Epithelial cell of proximal tubule (primary cell): ENCODE results near the gene KCNK6. TPM values are rescaled to one million over a fixed set of nuclear protein-coding genes. Genes with fewer than 3 reads are reported as not detected.
A peak's percentile ranks its signal among the peaks of the same experiment; 100 is the strongest.

ENCODE experiments used
- DNase-seq: peaks from one replicate; pipeline ENCODE4 v3.0.0-alpha.2; 2011; ENCODE audit warnings: low read depth
- H3K4me3 ChIP-seq: 2 replicates; pipeline ENCODE4 v1.5.1; 2011; ENCODE audit warnings: low read depth, mild to moderate bottlenecking, low read length
- CTCF ChIP-seq: conservative IDR thresholded peaks from 2 replicates; pipeline ENCODE4 v1.5.1; 2012; ENCODE audit warnings: low read depth, mild to moderate bottlenecking, low read length
- total RNA-seq: library from RNA; depleted of rRNA; stranded (reverse); fragments of >200 nt; gene quantifications from 2 replicates; pipeline ENCODE4 v1.2.3, GENCODE V29; 2015

Gene KCNK6
- total RNA-seq, 1 donor from 2014 or later = 3.9 TPM

- no peak for TF ChIP-seq CTCF
- no peak for DNase-seq
- no peak overlapping the region for H3K4me3 ChIP-seq
Measured at GRCh38 chr19:38310986-38311385, 8.7 kb upstream of the KCNK6 start.

- no peak for TF ChIP-seq CTCF
- peak within 1 kb of the TSS; percentile 97 for H3K4me3 ChIP-seq
- DNase-seq = peak; percentile 77
Measured at GRCh38 chr19:38315657-38316476, 3.8 kb upstream of the KCNK6 start, which contains the start of gene YIF1B. Gene YIF1B, minus strand, starts transcription at chr19:38315947. Its CDS starts 30 bp downstream, at chr19:38315917.

- peak overlapping the region; percentile 51 for H3K4me3 ChIP-seq
- TF ChIP-seq CTCF = no peak
- no peak for DNase-seq
Measured at GRCh38 chr19:38316477-38317067, 3.1 kb upstream of the KCNK6 start.

- TF ChIP-seq CTCF = no peak
- no peak overlapping the region for H3K4me3 ChIP-seq
Measured at GRCh38 chr19:38317104-38317612, 2.5 kb upstream of the KCNK6 start.

GRCh38 chr19:38318660-38319059 lies 985 bp upstream of the KCNK6 start:
- H3K4me3 ChIP-seq = no peak overlapping the region
- DNase-seq = no peak
- TF ChIP-seq CTCF = no peak

More at GRCh38 chr19:38317104-38317612, 2.5 kb upstream of the KCNK6 start:
- DNase-seq = no peak

- DNase-seq = no peak
- no peak overlapping the region for H3K4me3 ChIP-seq
- TF ChIP-seq CTCF = no peak
Measured at GRCh38 chr19:38320969-38321339, 1.3 kb downstream of the KCNK6 start.
